Measurements from ENCODE around the gene FAM3C.

The FAM3C gene

GRCh38 chr7:121304102-121304658, 91.9 kb downstream of the FAM3C start:
- Histone ChIP-seq H3F3A (ENCODE audit: control insufficient read depth, insufficient read depth) (no peaks in the 10 kb centered on the region), H3K9me2 (replicated peaks; ENCODE audit: control insufficient read depth, low read length) (no peaks in the 10 kb centered on the region), H3K4me1 (ENCODE audit: control insufficient read depth, low read length) (no peaks in the 10 kb centered on the region), H3K79me2 (ENCODE audit: control insufficient read depth, low read length) (no peaks in the 10 kb centered on the region), H3K27ac (ENCODE audit: low read depth, low read length) (no peak overlapping the region), H3K27me3 (ENCODE audit: control insufficient read depth, low read length) (no peaks in the 10 kb centered on the region), H3K4me2 (ENCODE audit: low read length) (no peak overlapping the region), H3K9me3 (ENCODE audit: control insufficient read depth, insufficient read depth, low read length) (no peaks in the 10 kb centered on the region), H3K4me3 (ENCODE audit: low read length) (no peak overlapping the region), H3K36me3 (ENCODE audit: control insufficient read depth, low read length) (no peaks in the 10 kb centered on the region), H4K20me1 (ENCODE audit: control insufficient read depth, insufficient read depth, low read depth, low read length) (no peaks in the 10 kb centered on the region)
- no peak for TF ChIP-seq EZH2phosphoT487 (IDR thresholded peaks at IDR 0.05; ENCODE audit: borderline replicate concordance, low read length)
- TF ChIP-seq, protein P1, sequence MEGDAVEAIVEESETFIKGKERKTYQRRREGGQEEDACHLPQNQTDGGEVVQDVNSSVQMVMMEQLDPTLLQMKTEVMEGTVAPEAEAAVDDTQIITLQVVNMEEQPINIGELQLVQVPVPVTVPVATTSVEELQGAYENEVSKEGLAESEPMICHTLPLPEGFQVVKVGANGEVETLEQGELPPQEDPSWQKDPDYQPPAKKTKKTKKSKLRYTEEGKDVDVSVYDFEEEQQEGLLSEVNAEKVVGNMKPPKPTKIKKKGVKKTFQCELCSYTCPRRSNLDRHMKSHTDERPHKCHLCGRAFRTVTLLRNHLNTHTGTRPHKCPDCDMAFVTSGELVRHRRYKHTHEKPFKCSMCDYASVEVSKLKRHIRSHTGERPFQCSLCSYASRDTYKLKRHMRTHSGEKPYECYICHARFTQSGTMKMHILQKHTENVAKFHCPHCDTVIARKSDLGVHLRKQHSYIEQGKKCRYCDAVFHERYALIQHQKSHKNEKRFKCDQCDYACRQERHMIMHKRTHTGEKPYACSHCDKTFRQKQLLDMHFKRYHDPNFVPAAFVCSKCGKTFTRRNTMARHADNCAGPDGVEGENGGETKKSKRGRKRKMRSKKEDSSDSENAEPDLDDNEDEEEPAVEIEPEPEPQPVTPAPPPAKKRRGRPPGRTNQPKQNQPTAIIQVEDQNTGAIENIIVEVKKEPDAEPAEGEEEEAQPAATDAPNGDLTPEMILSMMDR (IDR thresholded peaks at IDR 0.05; ENCODE audit: low read depth, low read length, poor library complexity, severe bottlenecking) = no peak

GRCh38 chr7:121303422-121304101, 92.5 kb downstream of the FAM3C start:
- Histone ChIP-seq H4K20me1 (ENCODE audit: control insufficient read depth, insufficient read depth, low read depth, low read length) (no peaks in the 10 kb centered on the region), H3K27me3 (ENCODE audit: control insufficient read depth, low read length) (no peaks in the 10 kb centered on the region), H3K9me2 (replicated peaks; ENCODE audit: control insufficient read depth, low read length) (no peaks in the 10 kb centered on the region), H3K4me1 (ENCODE audit: control insufficient read depth, low read length) (no peaks in the 10 kb centered on the region), H3K36me3 (ENCODE audit: control insufficient read depth, low read length) (no peaks in the 10 kb centered on the region), H3K79me2 (ENCODE audit: control insufficient read depth, low read length) (no peaks in the 10 kb centered on the region), H3K9me3 (ENCODE audit: control insufficient read depth, insufficient read depth, low read length) (no peaks in the 10 kb centered on the region), H3K4me2 (ENCODE audit: low read length) (no peak overlapping the region), H3K27ac (ENCODE audit: low read depth, low read length) (no peak overlapping the region), H3K4me3 (ENCODE audit: low read length) (no peak overlapping the region), H3F3A (ENCODE audit: control insufficient read depth, insufficient read depth) (no peaks in the 10 kb centered on the region)
- TF ChIP-seq, protein P1 (IDR thresholded peaks at IDR 0.05; ENCODE audit: low read depth, low read length, poor library complexity, severe bottlenecking) = no peak
- no peak for TF ChIP-seq EZH2phosphoT487 (IDR thresholded peaks at IDR 0.05; ENCODE audit: borderline replicate concordance, low read length)

DNA sequence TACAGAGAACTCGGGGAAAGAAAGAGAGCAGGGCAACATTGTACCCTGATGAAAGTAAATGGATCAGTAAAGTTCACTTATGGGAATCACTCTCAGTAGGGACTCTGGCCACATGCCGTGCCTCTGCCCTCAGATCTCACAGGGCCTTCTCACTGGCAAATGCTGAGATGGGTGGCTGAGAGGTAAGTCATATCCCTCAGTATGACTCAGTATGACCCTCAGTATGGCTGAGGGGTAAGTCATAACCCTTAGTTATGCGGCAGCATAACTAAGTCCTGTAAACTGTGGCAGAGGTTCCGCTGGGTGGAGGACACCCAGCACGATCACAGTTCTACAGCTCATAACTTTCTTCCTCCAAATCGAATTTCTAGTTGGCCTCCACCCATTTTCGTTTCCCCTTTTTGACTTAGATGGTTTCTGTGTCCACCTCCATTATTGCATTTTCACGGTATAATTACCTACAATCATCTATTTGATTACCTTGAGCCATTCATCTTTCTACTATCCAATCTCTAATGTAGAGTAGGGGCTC, 93.8 kb downstream of the FAM3C start:
- no peaks in the 10 kb centered on the region for H3K27me3 ChIP-seq (ENCODE audit: control insufficient read depth, low read length)
- H3F3A ChIP-seq (ENCODE audit: control insufficient read depth, insufficient read depth) = no peaks in the 10 kb centered on the region
- TF ChIP-seq, protein P1 (IDR thresholded peaks at IDR 0.05; ENCODE audit: low read depth, low read length, poor library complexity, severe bottlenecking) = no peak
- TF ChIP-seq EZH2phosphoT487 (IDR thresholded peaks at IDR 0.05; ENCODE audit: borderline replicate concordance, low read length) = no peak
- H3K36me3 ChIP-seq (ENCODE audit: control insufficient read depth, low read length) = no peaks in the 10 kb centered on the region
- H3K4me3 ChIP-seq (ENCODE audit: low read length) = no peak overlapping the region
- H3K9me3 ChIP-seq (ENCODE audit: control insufficient read depth, insufficient read depth, low read length) = no peaks in the 10 kb centered on the region
- no peaks in the 10 kb centered on the region for H3K79me2 ChIP-seq (ENCODE audit: control insufficient read depth, low read length)
- no peaks in the 10 kb centered on the region for H3K9me2 ChIP-seq (replicated peaks; ENCODE audit: control insufficient read depth, low read length)
- no peak overlapping the region for H3K4me2 ChIP-seq (ENCODE audit: low read length)
- no peak overlapping the region for H3K27ac ChIP-seq (ENCODE audit: low read depth, low read length)
- H4K20me1 ChIP-seq (ENCODE audit: control insufficient read depth, insufficient read depth, low read depth, low read length) = no peaks in the 10 kb centered on the region
- H3K4me1 ChIP-seq (ENCODE audit: control insufficient read depth, low read length) = no peaks in the 10 kb centered on the region

Measured in DOHH2 (cell line).